PFSK-1 (cell line): ENCODE results near the gene ASCC1.

Experiments used
- FOXP2 ChIP-seq: optimal IDR thresholded peaks from 2 replicates; pipeline ENCODE3; 2011; ENCODE audit warnings: borderline replicate concordance, control low read depth, inconsistent platforms; ENCODE audit not compliant: insufficient read depth; ENCODE audit errors: extremely low read length, extremely low read depth
- POLR2AphosphoS5 ChIP-seq: IDR thresholded peaks from 2 replicates; pipeline ENCODE4 v1.6.1; 2012; ENCODE audit warnings: low read depth, mild to moderate bottlenecking, control low read depth, low read length, moderate library complexity
- SIN3A ChIP-seq: IDR thresholded peaks from 2 replicates; pipeline ENCODE4 v1.6.1; 2012; ENCODE audit warnings: mild to moderate bottlenecking, low read length, moderate library complexity, borderline replicate concordance; ENCODE audit not compliant: insufficient read depth
- TAF1 ChIP-seq: IDR thresholded peaks from 2 replicates; pipeline ENCODE4 v1.6.1; 2012; ENCODE audit warnings: low read length, control low read depth, borderline replicate concordance; ENCODE audit not compliant: insufficient read depth
- TF ChIP-seq, protein P1 (sequence below), 2 experiments: IDR thresholded peaks; 2 replicates each; pipeline versions ENCODE4 v1.6.1 to v1.8.0; 2011 to 2012; ENCODE audit warnings: low read depth in 2 of 2, low read length in 2 of 2, control low read depth in 1 of 2, inconsistent platforms in 1 of 2, mild to moderate bottlenecking in 1 of 2, moderate library complexity in 1 of 2; ENCODE audit not compliant: insufficient read depth in 1 of 2

ASCC1 gene

GRCh38 chr10:72140850-72141249 lies 75.2 kb downstream of the ASCC1 start:
- no peak for TF ChIP-seq FOXP2

DNA sequence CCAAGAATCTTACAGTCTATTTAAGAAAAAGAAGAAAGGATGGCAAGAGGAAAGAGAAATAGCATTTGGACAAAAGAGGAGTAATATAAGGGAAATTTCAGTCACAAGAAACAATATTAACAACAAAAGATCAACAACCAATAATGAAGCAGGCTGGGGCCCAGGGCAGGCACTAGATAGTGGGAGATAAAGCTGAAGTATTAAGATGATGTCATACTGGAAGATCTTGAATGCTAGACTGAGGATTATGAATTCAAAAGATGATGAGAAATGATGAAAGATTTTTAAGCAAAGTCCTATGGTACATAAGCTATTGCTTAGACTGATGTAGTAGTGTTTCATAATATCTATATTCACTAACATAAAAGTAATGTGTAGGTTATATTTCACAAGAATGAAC lies 75.9 kb downstream of the ASCC1 start:
- TF ChIP-seq FOXP2 = no peak

DNA sequence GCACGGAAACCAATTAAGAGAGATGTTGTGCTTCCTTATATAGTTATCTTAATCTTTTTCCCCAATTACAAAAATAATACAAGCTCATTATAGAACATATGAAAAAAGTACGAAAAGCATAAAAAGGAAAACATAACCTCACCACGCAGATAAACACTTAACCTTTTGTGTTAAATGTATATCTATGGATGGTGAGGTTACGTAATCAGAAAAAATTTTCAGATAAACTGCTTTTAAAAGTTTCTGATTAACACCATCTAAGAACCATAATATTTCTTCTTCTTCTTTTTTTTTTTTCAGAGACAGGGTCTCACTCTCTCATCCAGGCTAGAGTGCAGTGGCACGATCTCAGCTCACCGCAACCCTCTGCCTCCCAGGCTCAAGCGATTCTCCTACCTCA lies 78.5 kb downstream of the ASCC1 start:
- TF ChIP-seq, protein P1, sequence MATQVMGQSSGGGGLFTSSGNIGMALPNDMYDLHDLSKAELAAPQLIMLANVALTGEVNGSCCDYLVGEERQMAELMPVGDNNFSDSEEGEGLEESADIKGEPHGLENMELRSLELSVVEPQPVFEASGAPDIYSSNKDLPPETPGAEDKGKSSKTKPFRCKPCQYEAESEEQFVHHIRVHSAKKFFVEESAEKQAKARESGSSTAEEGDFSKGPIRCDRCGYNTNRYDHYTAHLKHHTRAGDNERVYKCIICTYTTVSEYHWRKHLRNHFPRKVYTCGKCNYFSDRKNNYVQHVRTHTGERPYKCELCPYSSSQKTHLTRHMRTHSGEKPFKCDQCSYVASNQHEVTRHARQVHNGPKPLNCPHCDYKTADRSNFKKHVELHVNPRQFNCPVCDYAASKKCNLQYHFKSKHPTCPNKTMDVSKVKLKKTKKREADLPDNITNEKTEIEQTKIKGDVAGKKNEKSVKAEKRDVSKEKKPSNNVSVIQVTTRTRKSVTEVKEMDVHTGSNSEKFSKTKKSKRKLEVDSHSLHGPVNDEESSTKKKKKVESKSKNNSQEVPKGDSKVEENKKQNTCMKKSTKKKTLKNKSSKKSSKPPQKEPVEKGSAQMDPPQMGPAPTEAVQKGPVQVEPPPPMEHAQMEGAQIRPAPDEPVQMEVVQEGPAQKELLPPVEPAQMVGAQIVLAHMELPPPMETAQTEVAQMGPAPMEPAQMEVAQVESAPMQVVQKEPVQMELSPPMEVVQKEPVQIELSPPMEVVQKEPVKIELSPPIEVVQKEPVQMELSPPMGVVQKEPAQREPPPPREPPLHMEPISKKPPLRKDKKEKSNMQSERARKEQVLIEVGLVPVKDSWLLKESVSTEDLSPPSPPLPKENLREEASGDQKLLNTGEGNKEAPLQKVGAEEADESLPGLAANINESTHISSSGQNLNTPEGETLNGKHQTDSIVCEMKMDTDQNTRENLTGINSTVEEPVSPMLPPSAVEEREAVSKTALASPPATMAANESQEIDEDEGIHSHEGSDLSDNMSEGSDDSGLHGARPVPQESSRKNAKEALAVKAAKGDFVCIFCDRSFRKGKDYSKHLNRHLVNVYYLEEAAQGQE (IDR thresholded peaks at IDR 0.05; ENCODE audit: insufficient read depth in 1 of 2, low read depth in 2 of 2, low read length in 2 of 2) = no peak
- no peak for TF ChIP-seq SIN3A
- no peak for TF ChIP-seq TAF1
- TF ChIP-seq POLR2AphosphoS5 = no peak

- TF ChIP-seq FOXP2 (no peak), SIN3A (no peak), POLR2AphosphoS5 (no peak), TAF1 (no peak)
- TF ChIP-seq, protein P1 (IDR thresholded peaks at IDR 0.05; ENCODE audit: insufficient read depth in 1 of 2, low read depth in 2 of 2, low read length in 2 of 2) = no peak
Measured at GRCh38 chr10:72134785-72135767, 81.0 kb downstream of the ASCC1 start.

GRCh38 chr10:72133517-72133916 lies 82.6 kb downstream of the ASCC1 start:
- TF ChIP-seq POLR2AphosphoS5 (no peak), TAF1 (no peak), FOXP2 (no peak)

- TF ChIP-seq SIN3A = no peak
- no peak for TF ChIP-seq FOXP2
Measured at GRCh38 chr10:72132854-72133253, 83.2 kb downstream of the ASCC1 start.

GRCh38 chr10:72127571-72127970 lies 88.5 kb downstream of the ASCC1 start:
- no peak for TF ChIP-seq POLR2AphosphoS5
- TF ChIP-seq, protein P1 (IDR thresholded peaks at IDR 0.05; ENCODE audit: insufficient read depth in 1 of 2, low read depth in 2 of 2, low read length in 2 of 2) = no peak
- TF ChIP-seq FOXP2 = no peak
- TF ChIP-seq TAF1 = no peak
- no peak for TF ChIP-seq SIN3A

- no peak for TF ChIP-seq TAF1
- TF ChIP-seq, protein P1 (IDR thresholded peaks at IDR 0.05; ENCODE audit: insufficient read depth in 1 of 2, low read depth in 2 of 2, low read length in 2 of 2) = no peak
- TF ChIP-seq FOXP2 = no peak
- no peak for TF ChIP-seq SIN3A
- no peak for TF ChIP-seq POLR2AphosphoS5
Measured at GRCh38 chr10:72126872-72127232, 89.2 kb downstream of the ASCC1 start.
